SK-N-MC (cell line): Measurements from ENCODE around the gene IFIT1.

ENCODE experiments used
- EZH2 ChIP-seq: fragments of 200-600 bp; sonication (generic); IDR thresholded peaks from one replicate; pipeline ENCODE4 v1.6.1; 2017; ENCODE audit warnings: antibody characterized with exemption
- FOXP2 ChIP-seq: optimal IDR thresholded peaks from 2 replicates; pipeline ENCODE3; 2011; ENCODE audit warnings: mild to moderate bottlenecking, moderate library complexity; ENCODE audit not compliant: insufficient read depth; ENCODE audit errors: extremely low read length, control extremely low read depth
- POLR2AphosphoS5 ChIP-seq: IDR thresholded peaks from 2 replicates; pipeline ENCODE4 v1.6.1; 2012; ENCODE audit warnings: mild to moderate bottlenecking, low read depth, low read length, borderline replicate concordance

DNA sequence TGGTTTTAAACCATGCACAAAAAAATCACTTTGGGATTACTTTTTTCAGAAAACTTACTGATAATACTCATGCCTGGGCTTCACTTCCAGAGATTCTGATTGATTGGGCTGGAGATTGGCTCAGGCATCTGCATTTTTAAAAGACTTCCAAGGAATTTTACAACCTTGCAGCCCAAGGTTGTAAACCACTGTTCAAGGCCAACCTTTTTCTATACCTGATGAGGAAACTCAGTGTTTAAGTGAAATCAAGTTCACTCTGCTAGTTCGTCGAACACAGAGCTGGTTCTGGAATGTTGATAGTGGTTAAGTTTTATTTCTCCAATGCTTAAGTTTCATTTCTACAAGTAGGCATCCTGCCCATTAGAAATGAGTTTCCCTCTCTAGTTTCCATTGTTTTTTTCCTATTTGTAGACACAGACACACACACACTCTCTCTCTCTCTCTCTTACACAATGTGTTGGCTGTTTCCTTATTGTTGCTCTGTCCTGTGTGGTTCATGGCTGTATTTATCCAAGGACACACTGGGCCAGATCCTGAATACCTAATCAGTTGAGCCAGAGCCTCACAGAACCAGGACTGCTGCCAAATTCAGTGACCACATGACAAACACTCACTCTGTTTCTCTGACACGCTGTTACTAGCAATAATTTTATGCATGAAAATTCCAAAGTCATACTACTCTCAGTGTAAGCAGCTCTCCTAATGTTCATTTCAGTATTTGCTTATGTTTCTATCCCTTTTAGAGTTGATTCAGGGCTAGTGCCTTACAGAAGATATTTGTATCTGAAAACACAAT, 18.3 kb upstream of the IFIT1 start:
- TF ChIP-seq FOXP2 (no peak), EZH2 (no peak), POLR2AphosphoS5 (no peak)
